Astrocyte (in vitro differentiated cells and primary cell): ENCODE results near the gene TLR9. TPM values are rescaled to one million over a fixed set of nuclear protein-coding genes. Genes with fewer than 3 reads are reported as not detected.

Experiments used
- DNase-seq: peaks from one replicate; pipeline ENCODE4 v3.0.0-alpha.2; 2010; ENCODE audit warnings: low read depth
- FAIRE-seq: peaks from 2 replicates; lab custom pipeline; 2011; peaks lifted over from hg19 to GRCh38; lab: Jason Lieb, UNC
- H2AFZ ChIP-seq: 2 replicates; pipeline ENCODE4 v1.6.0; 2012; ENCODE audit warnings: low read depth, low read length, inconsistent platforms
- H3K27ac ChIP-seq: 2 replicates; pipeline ENCODE4 v1.5.1; 2011; ENCODE audit warnings: low read depth, low read length, inconsistent platforms
- H3K27me3 ChIP-seq: 2 replicates; pipeline ENCODE4 v1.6.0; 2011; ENCODE audit warnings: low read length, inconsistent platforms; ENCODE audit not compliant: insufficient read depth
- H3K36me3 ChIP-seq: 2 replicates; pipeline ENCODE4 v1.5.1; 2011; ENCODE audit warnings: low read length, inconsistent platforms; ENCODE audit not compliant: insufficient read depth
- H3K4me1 ChIP-seq: 2 replicates; pipeline ENCODE4 v1.5.1; 2011; ENCODE audit warnings: low read length, inconsistent platforms; ENCODE audit not compliant: insufficient read depth
- H3K4me2 ChIP-seq: 2 replicates; pipeline ENCODE4 v1.6.0; 2012; ENCODE audit warnings: low read length, inconsistent platforms
- H3K4me3 ChIP-seq: 2 replicates; pipeline ENCODE4 v1.5.1; 2011; ENCODE audit warnings: low read depth, mild to moderate bottlenecking, low read length, inconsistent platforms; ENCODE audit not compliant: insufficient read depth
- H3K79me2 ChIP-seq: 2 replicates; pipeline ENCODE4 v1.6.0; 2012; ENCODE audit warnings: mild to moderate bottlenecking, low read length, inconsistent platforms; ENCODE audit not compliant: insufficient read depth
- H3K9ac ChIP-seq: 2 replicates; pipeline ENCODE4 v1.6.0; 2012; ENCODE audit warnings: mild to moderate bottlenecking, low read length, inconsistent platforms
- H3K9me3 ChIP-seq: 2 replicates; pipeline ENCODE4 v1.5.1; 2012; ENCODE audit warnings: low read depth, mild to moderate bottlenecking, low read length, inconsistent platforms; ENCODE audit not compliant: insufficient read depth
- H4K20me1 ChIP-seq: 2 replicates; pipeline ENCODE4 v1.6.0; 2012; ENCODE audit warnings: low read length, inconsistent platforms; ENCODE audit not compliant: insufficient read depth
- H3K27ac Mint-ChIP-seq: one replicate; pipeline ENCODE4 v1.8.0; 2021; ENCODE audit warnings: mild to moderate bottlenecking, mixed read lengths; ENCODE audit not compliant: unreplicated experiment
- H3K27me3 Mint-ChIP-seq: one replicate; pipeline ENCODE4 v1.8.0; 2021; ENCODE audit warnings: low read depth, mixed read lengths; ENCODE audit not compliant: unreplicated experiment
- H3K36me3 Mint-ChIP-seq: one replicate; pipeline ENCODE4 v1.8.0; 2021; ENCODE audit warnings: low read depth, mixed read lengths; ENCODE audit not compliant: unreplicated experiment
- H3K4me1 Mint-ChIP-seq: one replicate; pipeline ENCODE4 v1.8.0; 2021; ENCODE audit warnings: low read depth, mixed read lengths; ENCODE audit not compliant: unreplicated experiment
- H3K4me3 Mint-ChIP-seq: one replicate; pipeline ENCODE4 v1.8.0; 2021; ENCODE audit warnings: mild to moderate bottlenecking, moderate library complexity, mixed read lengths; ENCODE audit not compliant: unreplicated experiment
- H3K9me3 Mint-ChIP-seq: one replicate; pipeline ENCODE4 v1.8.0; 2021; ENCODE audit warnings: mild to moderate bottlenecking, mixed read lengths; ENCODE audit not compliant: unreplicated experiment
- CTCF ChIP-seq: IDR thresholded peaks from 2 replicates; pipeline ENCODE4 v1.5.1; 2011; ENCODE audit warnings: low read depth, mild to moderate bottlenecking, inconsistent platforms, low read length, moderate library complexity; ENCODE audit not compliant: insufficient read depth
- EZH2 ChIP-seq: IDR thresholded peaks from 2 replicates; pipeline ENCODE4 v1.6.1; 2012; ENCODE audit warnings: mild to moderate bottlenecking, low read length, inconsistent platforms; ENCODE audit not compliant: insufficient read depth
- total RNA-seq: library from RNA; stranded (reverse); gene quantifications from 2 replicates; pipeline ENCODE4 v1.2.1, GENCODE V29; 2021

Gene TLR9
- total RNA-seq, 1 donor from 2014 or later: 0.25 TPM

GRCh38 chr3:52177701-52178042, 47.8 kb downstream of the TLR9 start:
- H3K4me1 Mint-ChIP-seq: peaks cover 1% of the 10 kb centered on the region
- H3K36me3 Mint-ChIP-seq: peaks cover 2% of the 10 kb centered on the region
- Histone ChIP-seq H3K9ac (no peak overlapping the region), H3K4me1 (no peaks in the 10 kb centered on the region), H3K4me3 (no peak overlapping the region), H3K4me2 (no peak overlapping the region), H3K36me3 (no peaks in the 10 kb centered on the region), H3K79me2 (no peaks in the 10 kb centered on the region), H3K27ac (no peak overlapping the region), H2AFZ (no peak overlapping the region), H3K27me3 (no peaks in the 10 kb centered on the region), H4K20me1 (no peaks in the 10 kb centered on the region), H3K9me3 (no peaks in the 10 kb centered on the region)
- peaks cover 1% of the 10 kb centered on the region for H3K9me3 Mint-ChIP-seq
- no peak overlapping the region for H3K4me3 Mint-ChIP-seq
- H3K27ac Mint-ChIP-seq: no peak overlapping the region
- no peak for DNase-seq
- no peak for TF ChIP-seq CTCF
- TF ChIP-seq EZH2: no peak
- no peak for FAIRE-seq
- peaks cover 33% of the 10 kb centered on the region for H3K27me3 Mint-ChIP-seq

- peaks cover 29% of the 10 kb centered on the region for H3K27me3 Mint-ChIP-seq
- H3K79me2 ChIP-seq: no peaks in the 10 kb centered on the region
- no peaks in the 10 kb centered on the region for H3K27me3 ChIP-seq
- peak overlapping the region; percentile 8 for H3K27ac Mint-ChIP-seq
- no peak overlapping the region for H3K4me3 ChIP-seq
- peaks cover 1% of the 10 kb centered on the region for H3K9me3 Mint-ChIP-seq
- no peaks in the 10 kb centered on the region for H3K9me3 ChIP-seq
- H3K4me1 ChIP-seq: no peaks in the 10 kb centered on the region
- no peak overlapping the region for H3K4me2 ChIP-seq
- no peak overlapping the region for H3K27ac ChIP-seq
- FAIRE-seq (no peak), DNase-seq (no peak)
- no peak overlapping the region for H3K9ac ChIP-seq
- TF ChIP-seq CTCF (no peak), EZH2 (no peak)
- no peaks in the 10 kb centered on the region for H3K36me3 ChIP-seq
- H3K36me3 Mint-ChIP-seq: peaks cover 2% of the 10 kb centered on the region
- peaks cover 1% of the 10 kb centered on the region for H3K4me1 Mint-ChIP-seq
- H3K4me3 Mint-ChIP-seq: no peak overlapping the region
- H2AFZ ChIP-seq: no peak overlapping the region
- no peaks in the 10 kb centered on the region for H4K20me1 ChIP-seq
These were observed 48.3 kb downstream of the TLR9 start for GRCh38 chr3:52176951-52177700.

- Histone ChIP-seq H3K27ac (no peak overlapping the region), H3K36me3 (no peaks in the 10 kb centered on the region), H3K9ac (no peak overlapping the region), H3K27me3 (no peaks in the 10 kb centered on the region), H3K4me3 (no peak overlapping the region), H3K79me2 (no peaks in the 10 kb centered on the region), H4K20me1 (no peaks in the 10 kb centered on the region), H3K4me2 (no peak overlapping the region), H3K4me1 (peaks cover 6% of the 10 kb centered on the region), H3K9me3 (no peaks in the 10 kb centered on the region), H2AFZ (no peak overlapping the region)
- Mint-ChIP-seq H3K4me3 (no peak overlapping the region), H3K27me3 (peaks cover 33% of the 10 kb centered on the region), H3K27ac (no peak overlapping the region), H3K9me3 (peaks cover 1% of the 10 kb centered on the region), H3K36me3 (peaks cover 2% of the 10 kb centered on the region), H3K4me1 (no peaks in the 10 kb centered on the region)
- no peak for DNase-seq
- no peak for TF ChIP-seq EZH2
- TF ChIP-seq CTCF: no peak
- FAIRE-seq: no peak
These were observed 49.2 kb downstream of the TLR9 start for GRCh38 chr3:52176180-52176752.
